ENCODE results near the gene IL12RB2. TPM values are rescaled to one million over a fixed set of nuclear protein-coding genes. Genes with fewer than 3 reads are reported as not detected.

IL12RB2 gene
- total RNA-seq, 1 donor from 2014 or later = 1.3 TPM

- no peaks in the 10 kb centered on the region for H3K9me3 ChIP-seq
- no peak overlapping the region for H3K4me3 ChIP-seq
- no peak for TF ChIP-seq CTCF (IDR thresholded peaks at IDR 0.05)
- intact Hi-C loops (cut with DNase I) = no loop called here
- H3K27ac ChIP-seq = no peak overlapping the region
- no peaks in the 10 kb centered on the region for H3K27me3 ChIP-seq (ENCODE audit: low read depth)
- H3K4me1 ChIP-seq = no peaks in the 10 kb centered on the region
- no peak for ATAC-seq
- H3K36me3 ChIP-seq = no peaks in the 10 kb centered on the region
- no peak for DNase-seq
Measured at GRCh38 chr1:67269061-67269460, 38.6 kb upstream of the IL12RB2 start.

- no peak overlapping the region for H3K27ac ChIP-seq
- intact Hi-C loops (cut with DNase I) = no loop called here
- no peaks in the 10 kb centered on the region for H3K9me3 ChIP-seq
- H3K36me3 ChIP-seq = no peaks in the 10 kb centered on the region
- DNase-seq (no peak), ATAC-seq (no peak)
- H3K4me1 ChIP-seq = no peaks in the 10 kb centered on the region
- H3K4me3 ChIP-seq = no peak overlapping the region
- no peaks in the 10 kb centered on the region for H3K27me3 ChIP-seq (ENCODE audit: low read depth)
- no peak for TF ChIP-seq CTCF (IDR thresholded peaks at IDR 0.05)
Measured at GRCh38 chr1:67270541-67270940, 37.1 kb upstream of the IL12RB2 start.

- no peaks in the 10 kb centered on the region for H3K27me3 ChIP-seq (ENCODE audit: low read depth)
- no peak overlapping the region for H3K4me3 ChIP-seq
- ATAC-seq = no peak
- TF ChIP-seq CTCF (IDR thresholded peaks at IDR 0.05) = no peak
- no peaks in the 10 kb centered on the region for H3K9me3 ChIP-seq
- H3K36me3 ChIP-seq = no peaks in the 10 kb centered on the region
- DNase-seq = no peak
- intact Hi-C loops (cut with DNase I) = no loop called here
- no peaks in the 10 kb centered on the region for H3K4me1 ChIP-seq
- no peak overlapping the region for H3K27ac ChIP-seq
Measured at GRCh38 chr1:67273591-67273990, 34.1 kb upstream of the IL12RB2 start.

GRCh38 chr1:67274623-67275325, 32.9 kb upstream of the IL12RB2 start:
- Histone ChIP-seq H3K4me1 (no peaks in the 10 kb centered on the region), H3K27me3 (ENCODE audit: low read depth) (no peaks in the 10 kb centered on the region), H3K27ac (no peak overlapping the region), H3K36me3 (no peaks in the 10 kb centered on the region), H3K9me3 (no peaks in the 10 kb centered on the region), H3K4me3 (no peak overlapping the region)
- intact Hi-C loops (cut with DNase I) = no loop called here
- ATAC-seq = no peak
- DNase-seq = no peak
- no peak for TF ChIP-seq CTCF (IDR thresholded peaks at IDR 0.05)

- DNase-seq (no peak), ATAC-seq (no peak)
- no peaks in the 10 kb centered on the region for H3K27me3 ChIP-seq (ENCODE audit: low read depth)
- H3K27ac ChIP-seq = no peak overlapping the region
- no peak for TF ChIP-seq CTCF (IDR thresholded peaks at IDR 0.05)
- H3K4me1 ChIP-seq = no peaks in the 10 kb centered on the region
- H3K4me3 ChIP-seq = no peak overlapping the region
- H3K9me3 ChIP-seq = no peaks in the 10 kb centered on the region
- H3K36me3 ChIP-seq = no peaks in the 10 kb centered on the region
- intact Hi-C loops (cut with DNase I) = no loop called here
Measured at GRCh38 chr1:67280696-67281095, 27.0 kb upstream of the IL12RB2 start.
